ENCODE results near the gene PLXNB2.

The PLXNB2 gene

DNA sequence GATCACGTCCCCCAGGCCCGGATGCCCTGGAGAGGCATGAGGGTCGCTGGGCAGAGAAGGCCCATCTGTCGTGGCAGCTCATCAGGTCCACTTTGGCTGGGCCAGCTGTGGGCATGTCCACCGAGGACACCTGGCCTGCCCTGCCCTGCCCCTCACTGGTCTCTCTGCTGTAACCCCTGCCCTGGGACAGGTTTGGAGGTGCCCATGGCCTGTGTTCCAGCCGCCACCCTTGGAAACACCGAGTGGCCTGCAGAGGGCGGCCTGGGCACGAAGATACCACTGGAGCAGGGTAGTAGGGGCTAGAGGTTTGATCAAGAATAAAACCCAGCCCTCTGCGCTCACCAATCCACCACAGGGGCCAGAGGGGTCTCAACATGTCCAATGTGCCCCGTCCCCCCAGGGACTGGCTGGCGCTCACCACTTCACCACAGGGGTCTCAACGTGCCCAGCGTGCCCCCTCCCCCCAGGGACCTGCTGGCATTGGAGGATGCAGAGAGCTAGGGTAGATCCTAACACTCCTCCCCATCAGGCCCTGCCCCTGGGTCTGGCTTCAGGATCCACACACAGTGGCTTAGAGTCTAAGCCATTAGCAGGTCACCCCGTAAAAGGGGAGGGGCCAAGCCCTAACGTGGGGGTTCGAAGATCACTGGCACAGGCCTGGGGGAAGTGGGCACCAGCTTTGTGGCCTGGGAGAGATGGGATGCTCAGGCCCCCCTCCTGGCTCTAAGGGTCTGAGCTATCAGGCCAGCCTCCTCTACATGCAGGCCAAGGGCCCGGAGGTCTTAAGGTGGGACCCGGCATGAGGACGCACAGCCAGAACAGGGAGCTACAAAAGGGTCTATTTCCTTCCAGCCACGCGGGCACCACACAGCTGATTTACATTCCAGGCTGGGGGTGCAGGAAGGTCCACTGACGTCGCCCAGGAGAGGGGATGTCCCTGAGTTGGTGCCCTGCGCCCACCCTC lies 55.1 kb downstream of the PLXNB2 start:
- peak; percentile 45 to 64 (median 55) for DNase-seq (ENCODE audit: low read depth in 3 of 3)

DNA sequence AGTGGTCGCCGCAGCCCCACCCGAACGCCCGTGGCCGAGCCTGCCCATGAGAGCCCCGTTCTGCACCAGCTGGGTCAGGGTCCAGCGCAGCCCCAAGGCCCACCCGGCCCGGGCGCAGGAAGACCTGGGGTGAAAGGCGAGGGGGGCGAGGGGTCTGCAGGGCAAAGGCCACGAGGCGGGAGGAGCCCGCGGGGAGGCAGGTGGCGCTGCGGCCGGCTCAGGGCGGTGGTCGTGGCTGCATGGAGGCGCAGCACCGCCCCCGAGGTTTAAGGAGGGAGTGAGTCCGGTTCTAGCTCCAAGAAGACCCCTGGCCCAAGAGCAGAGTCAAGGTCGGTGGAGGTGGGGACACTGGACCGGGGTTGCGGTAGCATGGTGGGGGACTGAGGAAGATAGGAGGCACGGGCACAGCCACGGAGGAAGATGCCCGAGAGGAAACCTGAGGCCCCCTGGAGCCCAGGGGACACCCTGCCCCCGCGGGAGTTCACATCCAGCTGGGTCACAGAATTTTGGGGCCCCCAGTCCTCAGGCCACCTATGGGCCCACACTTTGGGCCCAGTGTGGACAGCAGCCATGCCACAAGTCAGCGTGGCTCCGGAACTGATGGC lies 55.9 kb downstream of the PLXNB2 start:
- no peak for DNase-seq (ENCODE audit: low read depth in 3 of 3)

DNA sequence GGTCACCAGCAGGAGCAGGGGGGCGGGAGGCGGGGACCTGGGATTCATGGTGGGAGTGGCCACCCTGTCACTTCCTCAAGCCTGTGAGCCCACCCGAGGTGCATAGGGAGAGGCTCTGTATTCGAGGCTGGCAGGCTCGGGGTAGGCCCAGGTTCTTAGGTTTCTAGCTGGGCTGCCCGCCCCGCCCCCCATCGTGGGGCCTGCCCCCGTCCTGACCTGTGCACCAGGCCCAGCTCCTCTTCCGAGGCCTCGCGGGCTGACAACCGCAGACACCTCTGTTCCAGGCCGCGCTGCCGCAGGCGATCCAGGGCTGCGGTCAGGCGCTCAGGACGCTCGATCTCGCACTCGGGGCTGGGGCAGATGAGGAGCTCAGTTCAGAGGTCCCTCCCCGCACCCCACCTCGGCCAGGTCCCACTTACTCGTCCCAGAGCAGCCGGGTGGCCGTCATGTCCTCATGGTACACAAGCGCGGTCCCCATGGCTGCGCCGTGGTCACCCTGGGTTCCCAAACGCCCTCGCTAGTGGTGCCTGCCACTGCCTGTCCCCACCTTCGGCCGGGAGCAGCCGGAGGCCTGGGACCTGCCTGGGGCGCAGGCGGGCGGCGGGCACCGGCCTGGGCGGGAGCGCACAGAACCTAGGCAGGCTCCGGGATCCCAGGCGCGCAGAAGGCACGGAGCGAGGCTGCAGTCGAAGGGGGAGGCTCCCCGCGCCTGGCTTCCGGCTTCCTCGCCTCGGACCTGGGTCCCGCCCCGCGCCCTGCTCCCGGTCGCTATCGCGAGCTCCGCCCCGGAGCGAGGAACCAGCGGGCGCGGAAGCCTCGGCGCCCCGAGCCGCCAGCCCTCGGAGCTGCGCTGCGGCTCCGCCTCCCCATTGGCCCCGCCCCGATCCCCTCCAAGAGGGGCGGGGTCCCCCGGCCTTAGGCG lies 56.6 kb downstream of the PLXNB2 start, which contains the start of gene HDAC10:
Gene HDAC10, minus strand, starts transcription at position 711 of the 922 bp plus-strand sequence. Its CDS starts 233 bp downstream, at position 478.
- peak; percentile 49 to 86 (median 73) for DNase-seq (ENCODE audit: low read depth in 3 of 3)

DNA sequence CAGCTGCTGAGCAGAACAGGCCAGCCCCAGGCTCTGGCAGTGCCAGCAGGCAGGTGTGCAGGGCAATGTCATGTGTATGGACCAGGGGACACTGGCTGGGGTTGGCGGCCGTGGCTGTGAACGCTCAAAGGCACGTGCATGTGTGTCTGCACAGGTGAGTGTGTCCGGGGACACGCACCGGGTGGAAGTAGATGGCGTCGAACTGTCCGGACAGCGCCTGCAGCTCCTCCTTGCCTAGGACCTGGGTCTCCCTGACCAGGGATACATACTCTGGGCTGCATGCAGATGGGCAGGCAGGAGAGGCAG lies 57.2 kb downstream of the PLXNB2 start:
- no peak for DNase-seq (ENCODE audit: low read depth in 3 of 3)

DNA sequence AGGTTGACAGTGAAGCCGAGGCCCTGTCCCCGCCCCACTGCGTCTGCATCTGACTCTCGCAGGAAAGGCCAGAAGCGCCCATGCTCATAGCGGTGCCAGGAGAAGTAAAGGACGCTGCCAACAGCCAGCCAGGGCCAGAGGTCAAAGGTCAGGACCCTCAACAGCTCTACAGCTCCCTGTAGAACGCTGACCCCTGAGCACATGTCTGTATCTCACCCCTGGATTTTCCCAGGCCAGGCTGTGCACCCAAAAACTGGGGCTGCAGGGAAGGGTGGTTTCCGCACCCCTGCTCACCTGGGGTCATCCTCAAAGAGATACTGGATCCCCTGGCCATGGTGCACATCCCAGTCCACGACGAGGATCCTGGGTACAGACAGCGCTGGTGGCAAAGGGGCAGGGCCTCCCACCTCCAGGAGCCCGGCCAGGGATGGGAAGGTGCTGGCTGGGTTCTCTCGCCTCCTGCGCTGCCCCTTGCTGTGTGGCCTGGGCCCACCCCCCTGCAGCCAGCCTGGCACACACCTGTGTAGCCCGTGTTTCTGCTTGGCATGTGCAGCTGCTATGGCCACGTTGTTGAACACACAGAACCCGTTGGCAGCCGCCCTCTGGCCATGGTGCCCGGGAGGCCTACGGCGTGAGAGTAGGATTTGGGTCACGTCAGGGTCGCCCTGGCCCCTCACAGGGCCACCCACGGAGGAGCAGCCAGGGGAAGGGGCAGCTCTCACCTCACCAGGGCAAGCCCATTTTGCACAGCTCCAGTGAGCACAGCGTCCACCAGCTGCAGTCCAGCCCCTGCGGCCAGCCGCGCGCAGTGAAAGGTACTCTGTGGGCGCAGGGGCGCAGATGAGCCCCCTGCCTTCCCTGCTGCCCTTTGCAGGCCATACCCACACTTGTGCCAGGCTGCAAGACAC lies 57.9 kb downstream of the PLXNB2 start:
- DNase-seq (ENCODE audit: low read depth in 3 of 3): no peak

DNA sequence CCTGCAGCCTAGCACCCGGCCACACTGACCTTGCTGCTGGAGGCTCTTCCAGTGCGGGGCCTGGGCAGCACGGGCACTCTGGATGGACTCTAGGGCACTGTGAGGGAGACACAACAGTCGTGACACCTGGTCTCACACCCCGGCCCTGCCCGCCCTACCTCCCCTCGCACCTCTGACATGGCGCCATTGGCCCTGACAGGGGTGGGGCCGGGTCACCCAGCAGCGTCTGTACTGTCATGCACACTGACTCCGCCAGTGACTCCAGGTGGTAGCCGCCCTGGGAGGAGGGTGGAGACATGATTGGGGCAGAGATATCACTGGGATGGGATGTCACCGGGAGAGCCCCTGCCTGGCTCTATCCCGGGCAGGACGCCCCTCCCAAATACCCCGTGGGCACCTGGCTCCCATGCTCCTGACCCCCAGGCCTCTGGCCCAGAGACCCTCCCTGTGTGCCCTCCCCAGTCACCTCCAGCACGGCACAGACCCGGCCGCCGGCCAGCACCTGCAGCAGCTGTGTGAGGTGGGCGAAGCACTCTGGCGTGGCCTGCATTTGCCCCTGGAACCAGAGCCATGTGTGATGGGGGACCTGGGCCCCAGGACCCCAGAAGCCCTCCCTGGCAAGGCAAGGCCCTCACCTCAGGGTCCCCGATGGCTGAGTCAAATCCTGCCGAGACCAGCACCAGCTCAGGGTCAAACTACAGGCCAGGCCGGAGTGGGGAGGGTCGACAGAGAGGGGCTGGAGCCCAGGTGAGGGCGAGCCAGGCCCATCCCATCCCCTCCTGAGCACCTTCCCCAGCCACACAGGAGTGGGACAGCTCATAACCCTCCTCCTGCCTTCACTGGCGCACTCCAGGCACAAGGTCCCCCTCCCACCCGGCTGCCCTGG lies 59.0 kb downstream of the PLXNB2 start:
- DNase-seq (ENCODE audit: low read depth in 3 of 3): no peak

DNA sequence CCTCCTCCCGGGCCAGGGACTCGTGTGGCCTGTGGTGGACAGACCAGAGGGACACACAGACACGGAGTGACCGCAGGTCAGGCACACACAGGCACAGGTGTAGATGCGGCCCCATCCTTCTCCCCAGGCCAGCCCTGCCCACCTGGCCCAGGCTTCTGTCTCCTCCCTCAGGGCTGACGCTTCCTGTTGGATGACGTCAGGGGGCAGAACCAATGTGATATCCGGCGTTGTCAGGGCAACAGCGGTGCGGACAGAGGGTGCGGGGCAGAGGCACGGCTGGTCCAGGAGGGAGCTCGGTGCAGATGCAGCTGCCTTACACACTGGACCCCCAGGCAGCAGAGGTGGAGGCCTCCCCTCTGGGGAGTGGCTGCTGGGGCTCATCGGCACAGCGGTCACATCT lies 59.7 kb downstream of the PLXNB2 start:
- DNase-seq (ENCODE audit: low read depth in 3 of 3): no peak

DNA sequence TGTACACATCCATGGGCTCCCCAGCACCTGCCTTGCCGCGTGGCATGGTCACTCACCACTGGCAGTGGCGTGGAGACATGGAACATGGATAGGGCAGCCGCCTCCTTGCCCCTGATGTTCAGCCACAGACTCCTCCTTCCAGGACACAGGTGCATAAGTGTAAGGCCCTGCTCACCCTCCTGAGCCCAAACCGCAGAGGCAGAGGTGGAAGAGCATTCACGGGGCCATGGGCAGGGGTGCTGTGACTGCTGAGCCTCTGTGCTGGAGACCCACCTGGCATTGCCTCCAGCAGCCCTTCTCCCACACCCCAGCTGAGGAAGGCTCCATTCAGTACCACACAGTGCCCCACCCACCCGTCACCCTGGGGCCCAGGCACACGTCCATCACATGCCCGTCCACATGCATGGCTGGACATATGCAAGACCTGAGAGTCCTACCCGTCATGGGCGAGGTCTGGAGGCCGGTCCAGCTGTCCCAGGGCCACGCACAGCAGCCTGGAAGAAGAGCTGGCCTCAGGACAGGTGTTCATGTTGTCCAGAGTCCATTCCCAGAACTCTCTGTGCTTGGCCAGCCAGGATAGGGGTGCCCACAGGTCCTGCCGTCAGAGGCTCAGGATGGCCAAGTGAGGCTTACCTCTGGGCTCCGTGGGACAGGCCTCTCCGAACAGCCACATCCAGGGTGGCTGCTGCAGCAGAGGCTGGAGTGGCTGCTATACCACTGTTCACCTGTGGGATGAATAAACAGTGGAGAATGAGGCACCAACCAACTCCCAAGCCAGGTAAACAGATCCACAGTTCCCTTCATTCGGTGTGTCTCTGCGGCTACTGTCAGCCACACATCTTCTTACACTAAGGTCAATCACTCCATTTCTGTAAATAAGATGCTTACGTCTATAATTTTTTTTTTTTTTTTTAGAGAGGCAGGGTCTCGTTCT lies 60.9 kb downstream of the PLXNB2 start:
- DNase-seq (ENCODE audit: low read depth in 3 of 3): no peak

DNA sequence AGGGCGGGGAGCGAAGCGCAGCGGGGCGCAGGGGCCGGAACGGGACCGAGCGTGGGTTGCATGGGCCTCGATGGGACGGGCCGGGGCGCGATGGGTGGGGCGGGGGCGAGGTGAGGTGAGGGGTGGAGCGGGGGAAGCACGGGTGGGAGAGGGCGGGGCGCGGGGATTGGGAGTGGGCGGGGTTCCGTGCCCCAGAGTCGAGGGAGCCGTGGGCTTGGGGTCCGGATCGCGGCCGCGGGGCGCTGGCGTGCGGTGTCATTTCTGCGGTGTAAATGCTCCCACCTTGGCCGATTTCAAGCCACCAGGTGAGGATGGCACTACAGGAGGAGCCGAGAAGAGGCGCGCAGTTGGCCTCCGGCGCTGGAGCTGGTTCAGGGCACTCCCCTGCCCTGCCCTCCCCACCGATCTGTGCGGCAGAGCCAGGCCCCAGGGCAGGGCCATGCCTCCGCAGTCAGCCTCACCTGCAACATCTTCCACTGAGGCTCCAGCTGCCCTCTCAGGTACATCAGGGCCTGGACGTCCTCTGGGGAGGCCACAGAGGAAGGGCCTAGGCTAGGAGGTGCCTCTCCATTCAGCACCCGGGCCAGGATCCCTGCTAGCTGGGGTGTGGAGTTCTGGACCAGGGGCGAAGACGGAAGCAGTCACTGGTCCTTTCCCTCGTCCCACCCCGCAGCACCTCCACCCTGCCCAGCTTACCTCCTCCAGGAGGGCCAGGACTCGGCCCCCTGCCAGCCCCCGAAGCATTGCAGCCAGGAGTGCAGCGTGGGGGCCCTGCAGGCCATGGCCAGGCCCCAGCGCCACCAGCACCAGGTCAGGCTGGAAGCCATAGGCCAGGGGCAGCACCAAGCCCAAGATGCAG lies 62.0 kb downstream of the PLXNB2 start:
- no peak for DNase-seq (ENCODE audit: low read depth in 3 of 3)

DNA sequence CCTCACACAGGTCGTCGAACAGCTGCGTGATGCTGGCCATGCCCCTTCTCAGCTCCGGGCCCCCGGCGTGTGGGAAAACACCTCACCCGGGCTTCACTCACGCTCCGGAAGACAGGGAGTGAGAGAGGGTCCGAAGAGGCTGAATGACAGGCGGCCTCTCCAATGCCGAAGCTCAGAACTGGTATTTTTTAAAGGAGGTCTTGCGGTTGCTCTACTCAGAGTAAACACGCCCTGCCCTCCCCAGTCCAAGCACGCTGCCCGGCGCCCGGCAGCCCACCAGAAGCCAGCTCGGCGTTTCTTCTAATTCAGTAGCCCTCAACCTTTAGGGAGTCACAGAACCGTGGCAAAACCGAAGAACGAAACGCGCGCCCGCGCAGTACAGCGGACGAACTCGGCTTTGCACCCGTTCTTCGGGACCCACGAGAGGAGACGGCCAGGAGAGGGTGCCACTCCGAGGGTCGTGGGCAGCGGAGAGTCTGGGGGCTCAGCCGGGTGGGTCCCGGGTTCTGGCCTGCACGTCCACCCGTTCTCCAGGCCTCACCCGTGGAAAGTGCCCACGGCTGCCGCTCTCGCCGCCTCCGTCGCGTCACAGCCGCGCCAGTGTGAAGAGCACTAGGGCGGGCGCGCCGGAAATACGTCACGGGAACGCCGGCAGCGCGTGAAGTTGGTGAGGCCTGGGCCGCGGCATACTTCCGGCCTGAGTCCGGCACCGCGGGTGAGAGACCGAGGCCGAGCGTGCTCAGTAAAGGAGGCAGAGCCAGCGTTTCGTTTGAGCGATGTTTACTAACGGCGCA lies 62.8 kb downstream of the PLXNB2 start, which contains the start of gene TUBGCP6:
Gene TUBGCP6, minus strand, starts transcription at position 604 of the 794 bp plus-strand sequence. Its CDS starts 564 bp downstream, at position 40.
- DNase-seq (ENCODE audit: low read depth in 3 of 3): peak; percentile 85 to 93 (median 89)

DNA sequence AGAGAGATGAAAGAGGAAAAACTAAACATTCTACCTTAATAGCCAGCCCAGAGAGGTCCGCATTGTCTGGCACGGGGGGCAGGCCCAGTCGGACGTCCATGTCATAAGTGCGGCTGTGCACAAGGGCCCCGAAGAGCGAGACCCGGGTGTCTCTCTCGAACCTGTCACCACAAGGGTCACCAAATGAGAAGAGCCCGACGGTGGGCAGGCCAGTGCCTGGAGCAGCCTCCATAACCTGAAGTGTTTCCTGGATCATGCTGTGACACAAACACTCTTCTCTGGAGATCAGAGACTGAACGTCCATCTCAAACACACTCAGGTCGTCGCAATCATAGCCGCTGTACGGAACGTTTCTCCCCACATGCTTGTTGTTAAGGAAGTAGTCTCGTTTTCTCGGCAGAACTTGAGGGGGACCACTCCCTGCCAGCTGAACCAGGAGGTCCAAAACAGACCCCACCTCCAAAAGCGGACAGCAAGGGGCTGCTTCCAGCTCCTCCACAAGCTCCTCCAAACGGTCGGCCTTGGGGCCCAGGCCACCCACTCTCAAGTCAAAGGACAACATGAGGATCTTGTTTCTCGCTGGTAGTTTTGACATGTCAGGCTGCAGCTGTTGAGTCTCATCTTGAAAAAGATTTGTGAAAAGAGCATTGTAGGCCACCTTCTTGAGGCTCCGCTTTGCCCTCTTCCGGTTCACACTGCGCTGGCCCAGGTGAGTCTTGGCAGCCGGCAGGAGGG lies 63.6 kb downstream of the PLXNB2 start:
- DNase-seq (ENCODE audit: low read depth in 3 of 3): no peak

DNA sequence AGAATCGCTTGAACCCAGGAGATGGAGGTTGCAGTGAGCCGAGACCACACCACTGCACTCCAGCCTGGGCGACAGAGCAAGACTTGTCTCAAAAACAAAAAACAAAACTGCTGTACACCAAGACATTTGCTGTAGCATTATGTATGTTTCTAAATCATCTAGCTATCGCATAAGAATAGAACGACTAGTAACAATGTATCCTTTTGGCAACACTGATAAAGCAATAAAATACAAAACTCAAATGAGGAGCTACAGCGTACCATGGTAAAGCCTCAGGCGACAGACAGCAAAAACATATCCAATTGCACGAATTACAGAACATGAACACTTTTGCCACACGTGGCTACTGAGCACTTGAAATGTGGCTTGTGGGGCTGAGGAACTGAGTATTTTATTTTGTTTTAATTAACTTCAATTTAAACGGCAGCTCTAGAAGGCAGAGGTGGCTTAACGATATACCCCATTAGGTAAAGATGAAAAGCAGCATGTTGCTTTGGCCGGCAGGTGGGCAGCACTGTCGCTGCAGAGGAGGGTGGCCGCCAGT lies 65.0 kb downstream of the PLXNB2 start:
- no peak for DNase-seq (ENCODE audit: low read depth in 3 of 3)

DNA sequence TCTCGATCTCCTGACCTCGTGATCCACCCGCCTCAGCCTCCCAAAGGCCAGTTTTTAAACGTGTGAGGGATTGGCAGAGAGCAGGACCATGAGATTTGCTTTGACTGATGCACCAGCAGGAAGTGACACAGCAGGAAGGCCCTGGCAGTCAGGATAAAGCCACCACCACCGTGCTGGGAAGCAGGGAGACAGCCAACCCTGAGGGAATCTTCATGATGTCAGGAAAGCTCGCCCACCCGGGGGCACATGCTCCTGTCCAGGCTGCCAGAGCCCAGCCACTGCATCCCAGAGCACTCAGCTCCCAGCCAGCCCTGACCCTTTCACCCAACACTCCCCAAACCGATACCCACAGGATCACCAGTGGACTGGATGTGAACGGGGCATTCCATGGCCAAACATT lies 68.7 kb downstream of the PLXNB2 start:
- DNase-seq (ENCODE audit: low read depth in 3 of 3): no peak

DNA sequence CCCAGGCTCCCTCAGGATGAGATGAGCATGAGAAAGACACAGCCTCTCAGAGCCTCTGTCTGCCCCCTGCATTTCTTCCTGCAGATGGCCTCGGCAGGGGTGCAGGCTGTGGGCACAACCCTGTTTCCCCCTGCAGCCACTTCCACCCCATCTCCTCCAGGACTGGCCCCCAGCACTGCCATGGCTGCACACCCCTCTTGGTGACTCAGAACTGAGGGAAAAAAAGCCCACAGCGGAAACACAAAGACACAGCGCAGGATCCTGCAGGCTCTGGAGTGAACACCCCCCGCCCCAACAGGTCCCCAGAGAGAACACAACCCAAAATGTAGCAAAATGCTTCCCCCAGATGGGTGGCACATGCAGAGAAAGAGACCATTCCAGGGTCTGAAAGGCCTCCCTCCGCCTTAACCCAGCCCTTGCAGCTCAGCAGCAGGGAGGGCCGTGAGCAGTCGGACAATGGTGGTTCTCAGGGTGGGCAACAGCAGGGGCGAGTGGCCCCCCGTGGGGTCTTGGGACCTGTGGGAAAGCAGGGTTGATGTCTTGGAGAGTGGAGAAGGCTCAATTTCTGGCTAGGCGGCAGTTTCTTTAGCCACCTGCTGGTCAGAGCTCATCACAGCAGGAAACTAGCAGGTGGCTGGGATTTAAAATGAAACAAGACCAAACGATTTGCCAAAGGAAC lies 70.6 kb downstream of the PLXNB2 start:
- DNase-seq (ENCODE audit: low read depth in 3 of 3): no peak

DNA sequence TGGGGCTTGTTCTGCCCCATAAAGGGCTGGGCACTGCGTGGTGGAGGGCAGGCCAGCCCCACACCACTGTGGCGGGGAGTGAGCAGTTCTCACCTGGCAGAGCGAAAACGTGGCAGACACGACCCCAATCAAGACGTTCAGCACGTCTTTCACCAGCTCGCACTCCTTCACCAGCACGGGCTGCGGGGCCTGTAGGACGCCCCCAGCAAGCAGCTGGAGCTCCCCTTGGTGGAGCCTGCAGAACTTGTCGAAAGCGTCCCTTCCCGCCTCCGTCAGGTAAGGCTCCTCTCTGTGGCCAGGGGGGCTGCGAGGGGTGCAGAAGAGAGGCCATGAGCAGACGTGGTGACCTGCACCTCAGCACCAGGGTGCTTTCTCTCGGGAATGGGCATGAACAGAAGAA lies 74.2 kb downstream of the PLXNB2 start:
- no peak for DNase-seq (ENCODE audit: low read depth in 3 of 3)

All from stimulated activated CD4-positive, alpha-beta T cell treated with anti-CD3 and anti-CD28 coated beads, TNF-alpha, amount 100 ng/mL, for 24 hours (primary cell).